Measurements from ENCODE around the gene ABCB10. TPM values are rescaled to one million over a fixed set of nuclear protein-coding genes. Genes with fewer than 3 reads are reported as not detected.
A peak's percentile ranks its signal among the peaks of the same experiment; 100 is the strongest.
"Not testable (repeated sequence)": the region's sequence is repeated elsewhere in the genome, so short reads cannot be mapped to it uniquely, and the experiment has no call there.

Gene ABCB10
- total RNA-seq, 1 donor from 2014 or later: 20.2 TPM

- no peak for DNase-seq (ENCODE audit: extremely low spot score, unreplicated experiment)
- no peak overlapping the region for H3K4me3 Mint-ChIP-seq (ENCODE audit: unreplicated experiment)
- H3K36me3 Mint-ChIP-seq (ENCODE audit: unreplicated experiment): no peaks in the 10 kb centered on the region
- H3K27ac Mint-ChIP-seq (ENCODE audit: unreplicated experiment): no peak overlapping the region
- H3K4me1 Mint-ChIP-seq (ENCODE audit: unreplicated experiment): peaks cover 8% of the 10 kb centered on the region
- H3K9me3 Mint-ChIP-seq (ENCODE audit: unreplicated experiment): no peaks in the 10 kb centered on the region
- no peak for TF ChIP-seq CTCF (IDR thresholded peaks at IDR 0.05)
- H3K27me3 Mint-ChIP-seq (ENCODE audit: unreplicated experiment): no peaks in the 10 kb centered on the region
Observed at GRCh38 chr1:229563241-229563640, 4.7 kb upstream of the ABCB10 start.

- H3K4me3 Mint-ChIP-seq (ENCODE audit: unreplicated experiment): no peak overlapping the region
- TF ChIP-seq CTCF (IDR thresholded peaks at IDR 0.05): no peak
- no peaks in the 10 kb centered on the region for H3K36me3 Mint-ChIP-seq (ENCODE audit: unreplicated experiment)
- no peaks in the 10 kb centered on the region for H3K27me3 Mint-ChIP-seq (ENCODE audit: unreplicated experiment)
- peaks cover 8% of the 10 kb centered on the region for H3K4me1 Mint-ChIP-seq (ENCODE audit: unreplicated experiment)
- DNase-seq (ENCODE audit: extremely low spot score, unreplicated experiment): no peak
- H3K9me3 Mint-ChIP-seq (ENCODE audit: unreplicated experiment): no peaks in the 10 kb centered on the region
- H3K27ac Mint-ChIP-seq (ENCODE audit: unreplicated experiment): no peak overlapping the region
Observed at GRCh38 chr1:229562686-229563085, 4.2 kb upstream of the ABCB10 start.

- H3K4me3 Mint-ChIP-seq (ENCODE audit: unreplicated experiment): no peak overlapping the region
- no peak overlapping the region for H3K27ac Mint-ChIP-seq (ENCODE audit: unreplicated experiment)
- peaks cover 20% of the 10 kb centered on the region for H3K4me1 Mint-ChIP-seq (ENCODE audit: unreplicated experiment)
- no peaks in the 10 kb centered on the region for H3K36me3 Mint-ChIP-seq (ENCODE audit: unreplicated experiment)
- H3K9me3 Mint-ChIP-seq (ENCODE audit: unreplicated experiment): no peaks in the 10 kb centered on the region
- TF ChIP-seq CTCF (IDR thresholded peaks at IDR 0.05): no peak
- H3K27me3 Mint-ChIP-seq (ENCODE audit: unreplicated experiment): no peaks in the 10 kb centered on the region
- DNase-seq (ENCODE audit: extremely low spot score, unreplicated experiment): no peak
Observed at GRCh38 chr1:229561141-229561540, 2.6 kb upstream of the ABCB10 start.

- not testable (repeated sequence) for DNase-seq (ENCODE audit: extremely low spot score, unreplicated experiment); H3K36me3 Mint-ChIP-seq (ENCODE audit: unreplicated experiment); H3K27me3 Mint-ChIP-seq (ENCODE audit: unreplicated experiment); H3K4me3 Mint-ChIP-seq (ENCODE audit: unreplicated experiment); H3K27ac Mint-ChIP-seq (ENCODE audit: unreplicated experiment); H3K9me3 Mint-ChIP-seq (ENCODE audit: unreplicated experiment)
- H3K4me1 Mint-ChIP-seq (ENCODE audit: unreplicated experiment): peaks cover 28% of the 10 kb centered on the region
Observed at GRCh38 chr1:229560124-229560523, 1.6 kb upstream of the ABCB10 start.

- Mint-ChIP-seq H3K4me1 (ENCODE audit: unreplicated experiment) (peaks cover 35% of the 10 kb centered on the region), H3K4me3 (ENCODE audit: unreplicated experiment) (peak overlapping the region; percentile 93), H3K27ac (ENCODE audit: unreplicated experiment) (peak overlapping the region; percentile 86)
- not testable (repeated sequence) for H3K27me3 Mint-ChIP-seq (ENCODE audit: unreplicated experiment); H3K9me3 Mint-ChIP-seq (ENCODE audit: unreplicated experiment); H3K36me3 Mint-ChIP-seq (ENCODE audit: unreplicated experiment); DNase-seq (ENCODE audit: extremely low spot score, unreplicated experiment)
Observed at GRCh38 chr1:229559336-229559801, 862 bp upstream of the ABCB10 start.

GRCh38 chr1:229557913-229558414, 543 bp downstream of the ABCB10 start:
- peak; percentile 20 for TF ChIP-seq CTCF (IDR thresholded peaks at IDR 0.05)
- Mint-ChIP-seq H3K36me3 (ENCODE audit: unreplicated experiment) (peaks cover 6% of the 10 kb centered on the region), H3K9me3 (ENCODE audit: unreplicated experiment) (no peaks in the 10 kb centered on the region), H3K4me1 (ENCODE audit: unreplicated experiment) (peaks cover 40% of the 10 kb centered on the region), H3K27ac (ENCODE audit: unreplicated experiment) (peak overlapping the region; percentile 80), H3K4me3 (ENCODE audit: unreplicated experiment) (peak overlapping the region; percentile 83), H3K27me3 (ENCODE audit: unreplicated experiment) (no peaks in the 10 kb centered on the region)
- DNase-seq (ENCODE audit: extremely low spot score, unreplicated experiment): peak; percentile 82
